Measurements from ENCODE around the gene SLC7A1. TPM values are rescaled to one million over a fixed set of nuclear protein-coding genes. Genes with fewer than 3 reads are reported as not detected.

The SLC7A1 gene
- polyA plus RNA-seq, 1 donor: 8.7 TPM

- DNase-seq (ENCODE audit: low read depth): no peak
These were observed 12.3 kb downstream of the SLC7A1 start for GRCh38 chr13:29583073-29583785.

- no peak for DNase-seq (ENCODE audit: low read depth)
These were observed 13.3 kb downstream of the SLC7A1 start for GRCh38 chr13:29582171-29582570.

- no peak for DNase-seq (ENCODE audit: low read depth)
These were observed 13.8 kb downstream of the SLC7A1 start for GRCh38 chr13:29581666-29582065.

GRCh38 chr13:29579094-29579493 is 16.4 kb downstream of the SLC7A1 start:
- no peak for DNase-seq (ENCODE audit: low read depth)

GRCh38 chr13:29578300-29579085 is 17.0 kb downstream of the SLC7A1 start:
- DNase-seq (ENCODE audit: low read depth): no peak

- DNase-seq (ENCODE audit: low read depth): no peak
These were observed 18.1 kb downstream of the SLC7A1 start for GRCh38 chr13:29577136-29578051.

- DNase-seq (ENCODE audit: low read depth): no peak
These were observed 18.9 kb downstream of the SLC7A1 start for GRCh38 chr13:29576581-29576980.

- no peak for DNase-seq (ENCODE audit: low read depth)
These were observed 20.4 kb downstream of the SLC7A1 start for GRCh38 chr13:29575098-29575497.

GRCh38 chr13:29573190-29573589 is 22.3 kb downstream of the SLC7A1 start:
- DNase-seq (ENCODE audit: low read depth): peak; percentile 29

GRCh38 chr13:29572575-29572974 is 22.9 kb downstream of the SLC7A1 start:
- no peak for DNase-seq (ENCODE audit: low read depth)

GRCh38 chr13:29571876-29572570 is 23.5 kb downstream of the SLC7A1 start:
- no peak for DNase-seq (ENCODE audit: low read depth)

GRCh38 chr13:29570051-29570654 is 25.3 kb downstream of the SLC7A1 start:
- no peak for DNase-seq (ENCODE audit: low read depth)

- no peak for DNase-seq (ENCODE audit: low read depth)
These were observed 26.0 kb downstream of the SLC7A1 start for GRCh38 chr13:29569253-29570050.

- DNase-seq (ENCODE audit: low read depth): no peak
These were observed 26.8 kb downstream of the SLC7A1 start for GRCh38 chr13:29568731-29569130.

GRCh38 chr13:29567411-29567810 is 28.1 kb downstream of the SLC7A1 start:
- DNase-seq (ENCODE audit: low read depth): no peak

- DNase-seq (ENCODE audit: low read depth): no peak
These were observed 29.3 kb downstream of the SLC7A1 start for GRCh38 chr13:29566206-29566605.

GRCh38 chr13:29564818-29565217 is 30.7 kb downstream of the SLC7A1 start:
- DNase-seq (ENCODE audit: low read depth): no peak

- DNase-seq (ENCODE audit: low read depth): no peak
These were observed 31.1 kb downstream of the SLC7A1 start for GRCh38 chr13:29564373-29564772.

GRCh38 chr13:29563941-29564340 is 31.5 kb downstream of the SLC7A1 start:
- DNase-seq (ENCODE audit: low read depth): no peak

GRCh38 chr13:29562786-29563438 is 32.6 kb downstream of the SLC7A1 start:
- DNase-seq (ENCODE audit: low read depth): no peak
